Activated T-helper 9 cell treated with anti-CD3 and anti-CD28 coated beads, Interleukin-2, amount 50 U/mL, for 16 hours (primary cell): Measurements from ENCODE around the gene ZNF281.
"Not testable (repeated sequence)": the region's sequence is repeated elsewhere in the genome, so short reads cannot be mapped to it uniquely, and the experiment has no call there.

Source experiments
- DNase-seq: peaks from one replicate; pipeline ENCODE4 v3.0.0-alpha.2; 2020; ENCODE audit warnings: low read depth

ZNF281 gene

GRCh38 chr1:200364091-200364759 lies 45.6 kb downstream of the ZNF281 start:
- no peak for DNase-seq

GRCh38 chr1:200363264-200363933 lies 46.4 kb downstream of the ZNF281 start:
- DNase-seq: no peak

DNA sequence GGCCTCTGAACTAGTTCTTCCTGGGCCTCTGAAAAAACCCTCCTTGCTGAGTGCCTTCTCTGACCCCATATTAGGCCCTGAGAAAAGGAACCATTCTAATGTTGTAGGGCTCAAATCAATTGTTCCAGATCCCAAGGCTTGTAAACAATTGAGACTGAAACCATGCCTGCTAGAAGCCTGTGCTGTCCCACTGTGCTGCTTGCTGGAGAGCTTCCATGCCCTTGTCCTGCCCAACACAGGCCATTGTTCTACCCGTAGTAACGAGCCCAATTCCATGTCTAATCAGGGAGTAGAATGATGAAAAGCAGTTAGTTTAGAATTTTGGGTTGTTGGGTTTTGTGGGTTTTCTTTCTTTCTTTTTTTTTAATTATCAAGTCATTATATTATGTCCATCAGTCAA lies 47.4 kb downstream of the ZNF281 start:
- DNase-seq: no peak

DNA sequence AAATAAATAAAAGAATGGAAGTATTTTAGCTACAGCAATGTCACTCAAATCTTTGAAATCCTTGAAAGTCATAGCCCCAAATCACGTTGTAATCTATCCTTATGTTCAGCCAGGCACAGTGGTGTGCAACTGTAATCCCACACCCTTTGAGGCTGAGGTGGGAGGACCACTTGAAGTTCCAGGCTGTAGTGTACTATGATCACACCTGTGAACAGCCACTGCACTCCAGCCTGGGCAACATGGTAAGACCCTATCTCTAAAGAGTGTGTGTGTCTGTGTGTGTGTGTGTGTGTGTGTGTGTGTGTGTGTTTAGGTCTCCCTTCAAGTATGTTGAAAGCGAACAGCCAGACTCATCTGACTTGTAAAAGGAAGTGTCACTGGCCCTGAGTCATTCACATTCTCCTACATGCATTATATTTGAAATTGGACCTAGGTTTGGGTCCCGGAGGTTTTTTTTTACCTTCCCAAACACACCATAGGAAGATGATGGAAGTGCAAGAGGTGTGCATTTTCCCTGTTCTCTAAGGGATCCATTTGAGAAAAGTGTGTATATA lies 50.1 kb downstream of the ZNF281 start:
- no peak for DNase-seq

DNA sequence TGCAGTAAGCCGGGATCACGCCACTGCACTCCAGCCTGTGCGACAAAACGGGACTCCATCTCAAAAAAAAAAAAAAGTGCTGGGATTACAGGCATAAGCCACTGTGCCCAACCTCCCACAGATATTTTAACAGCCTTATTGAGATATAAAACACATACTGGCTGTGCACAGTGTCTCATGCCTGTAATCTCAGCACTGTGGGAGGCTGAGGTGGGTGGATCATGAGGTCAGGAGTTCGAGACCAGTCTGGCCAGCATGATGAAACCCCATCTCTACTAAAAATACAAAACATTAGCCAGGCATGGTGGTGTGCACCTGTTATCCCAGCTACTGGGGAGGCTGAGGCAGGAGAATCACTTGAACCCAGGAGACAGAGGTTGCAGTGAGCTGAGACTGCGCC lies 51.9 kb downstream of the ZNF281 start:
- DNase-seq: not testable (repeated sequence)

GRCh38 chr1:200355801-200356200 lies 54.0 kb downstream of the ZNF281 start:
- DNase-seq: no peak
